HepG2 (cell line): ENCODE data around the gene NBEAL1. TPM values are rescaled to one million over a fixed set of nuclear protein-coding genes. Genes with fewer than 3 reads are reported as not detected.

Experiments used
- ATAC-seq: fragments of 200-7000 bp; cut with Tn5 transposase; 3 replicates; pipeline ENCODE4 v1.9.1; 2020; ENCODE audit warnings: mild to moderate bottlenecking, moderate library complexity
- Bru-seq: library from RNA; stranded (reverse); fragments of 400-500 nt; gene quantifications from one replicate; lab custom pipeline; 2021; lab: Mats Ljungman, UMichigan
- BruChase-seq, 2 experiments: library from RNA; stranded (reverse); fragments of 400-500 nt; gene quantifications; one replicate each; lab custom pipeline; 2021; lab: Mats Ljungman, UMichigan
- BruUV-seq: library from RNA; stranded (reverse); fragments of 400-500 nt; replicated peaks from 2 replicates; lab custom pipeline; 2021; lab: Mats Ljungman, UMichigan
- CTCF ChIA-PET: fragments of 300-600 bp; formaldehyde crosslinking; extraction: SDS; loops from one replicate; lab custom pipeline; 2021; ENCODE audit warnings: low total read pairs, inconsistent platforms, low intra/inter-chr PET ratio; lab: Yijun Ruan, JAX
- POLR2A ChIA-PET: fragments of 350-600 bp; sonication (Branson Sonifier 250); formaldehyde crosslinking; loops from one replicate; lab custom pipeline; 2020; ENCODE audit warnings: antibody characterized with exemption, inconsistent platforms; lab: Yijun Ruan, JAX
- DNase-seq: peaks from one replicate; pipeline ENCODE4 v3.0.0-alpha.2; 2015; ENCODE audit warnings: low spot score
- FAIRE-seq: peaks from 3 replicates; lab custom pipeline; 2011; peaks lifted over from hg19 to GRCh38; lab: Jason Lieb, UNC
- H2AFZ ChIP-seq: one replicate; pipeline ENCODE4 v1.6.1; 2011; ENCODE audit warnings: low read length, inconsistent platforms
- H3K27ac ChIP-seq: fragments of 300-600 bp; 3 replicates; pipeline ENCODE4 v1.8.0; 2011; ENCODE audit warnings: mixed run types, mild to moderate bottlenecking, mixed read lengths, low read length, inconsistent platforms; ENCODE audit not compliant: insufficient read depth; ENCODE audit errors: extremely low read length
- H3K27me3 ChIP-seq, 2 experiments: fragments of 200-600 bp in 1 of 2; 2 replicates in 1 of 2; 3 replicates in 1 of 2; pipeline versions ENCODE4 v1.6.0 to v1.8.0; 2011; ENCODE audit warnings: low read length in 2 of 2, mild to moderate bottlenecking in 2 of 2, moderate library complexity in 2 of 2, inconsistent platforms in 1 of 2; ENCODE audit not compliant: insufficient read depth in 2 of 2, control insufficient read depth in 1 of 2
- H3K36me3 ChIP-seq, 2 experiments: fragments of 200-600 bp in 1 of 2; replicated peaks in 1 of 2; 2 replicates in 1 of 2; 3 replicates in 1 of 2; pipeline versions ENCODE4 v1.5.1 to v1.8.0; 2011; ENCODE audit warnings: low read length in 2 of 2, inconsistent platforms in 1 of 2; ENCODE audit not compliant: insufficient read depth in 2 of 2, control insufficient read depth in 1 of 2
- H3K4me1 ChIP-seq: 2 replicates; pipeline ENCODE4 v1.5.1; 2012; ENCODE audit warnings: low read length, inconsistent platforms; ENCODE audit not compliant: insufficient read depth
- H3K4me2 ChIP-seq: 2 replicates; pipeline ENCODE4 v1.6.0; 2011; ENCODE audit warnings: low read depth, low read length, inconsistent platforms
- H3K4me3 ChIP-seq, 3 experiments: fragments of 200-600 bp in 1 of 3; sonication (generic), shearing (Covaris generic) in 1 of 3; replicated peaks in 1 of 3; 2 replicates each; pipeline ENCODE4 v1.5.1; 2011 to 2016; ENCODE audit warnings: low read length in 3 of 3, inconsistent platforms in 2 of 3, low read depth in 2 of 3, mild to moderate bottlenecking in 2 of 3, control low read depth in 1 of 3, mixed read lengths in 1 of 3; ENCODE audit not compliant: insufficient read depth in 1 of 3
- H3K79me2 ChIP-seq: one replicate; pipeline ENCODE4 v1.6.1; 2011; ENCODE audit warnings: low read length, inconsistent platforms; ENCODE audit not compliant: insufficient read depth
- H3K9ac ChIP-seq: 2 replicates; pipeline ENCODE4 v1.6.0; 2011; ENCODE audit warnings: mild to moderate bottlenecking, low read depth, low read length, inconsistent platforms; ENCODE audit not compliant: insufficient read depth
- H3K9me3 ChIP-seq: 2 replicates; pipeline ENCODE4 v1.5.1; 2012; ENCODE audit warnings: mild to moderate bottlenecking, low read length
- H4K20me1 ChIP-seq: 2 replicates; pipeline ENCODE4 v1.6.0; 2011; ENCODE audit warnings: inconsistent platforms, mild to moderate bottlenecking, low read length, moderate library complexity; ENCODE audit not compliant: insufficient read depth
- FUBP1 ChIP-seq: sonication (generic); formaldehyde crosslinking; IDR thresholded peaks from 2 replicates; pipeline ENCODE4 v1.5.1; 2020; ENCODE audit warnings: missing genetic modification reagents, mild to moderate bottlenecking, borderline replicate concordance
- LRRFIP1 ChIP-seq: sonication (generic); formaldehyde crosslinking; conservative IDR thresholded peaks from 2 replicates; pipeline ENCODE4 v1.4.0; 2020; ENCODE audit warnings: missing genetic modification reagents
- MZF1 ChIP-seq: sonication (generic); formaldehyde crosslinking; IDR thresholded peaks from 2 replicates; pipeline ENCODE4 v1.8.1; 2023; ENCODE audit warnings: mild to moderate bottlenecking, missing genetic modification reagents, borderline replicate concordance
- PCBP2 ChIP-seq: fragments of 200-400 bp; formaldehyde crosslinking; optimal IDR thresholded peaks from 2 replicates; pipeline ENCODE3; 2018; ENCODE audit warnings: low read length, low read depth; ENCODE audit not compliant: poor library complexity, severe bottlenecking
- RAD51 ChIP-seq: fragments of 450-650 bp; IDR thresholded peaks from 2 replicates; pipeline ENCODE4 v1.6.1; 2016; ENCODE audit warnings: borderline replicate concordance
- SYNCRIP ChIP-seq: fragments of 200-400 bp; formaldehyde crosslinking; IDR thresholded peaks from 2 replicates; pipeline ENCODE4 v1.6.1; 2018; ENCODE audit warnings: mild to moderate bottlenecking, low read depth, low read length; ENCODE audit not compliant: insufficient read depth
- YEATS2 ChIP-seq: sonication (generic); formaldehyde crosslinking; IDR thresholded peaks from 2 replicates; pipeline ENCODE4 v1.4.0; 2020; ENCODE audit warnings: missing genetic modification reagents, borderline replicate concordance
- ZFP1 ChIP-seq: IDR thresholded peaks from 2 replicates; pipeline ENCODE4 v1.6.1; 2016
- ZNF12 ChIP-seq: sonication (generic); formaldehyde crosslinking; IDR thresholded peaks from 2 replicates; pipeline ENCODE4 v1.5.0; 2020; ENCODE audit warnings: missing genetic modification reagents
- ZNF382 ChIP-seq: sonication (generic); formaldehyde crosslinking; IDR thresholded peaks from 2 replicates; pipeline ENCODE4 v1.5.0; 2020; ENCODE audit warnings: missing genetic modification reagents, mild to moderate bottlenecking, borderline replicate concordance
- ZNF547 ChIP-seq: sonication (generic); formaldehyde crosslinking; IDR thresholded peaks from 2 replicates; pipeline ENCODE4 v1.5.1; 2020; ENCODE audit warnings: mild to moderate bottlenecking, missing genetic modification reagents
- ZNF570 ChIP-seq: sonication (generic); formaldehyde crosslinking; IDR thresholded peaks from 2 replicates; pipeline ENCODE4 v1.4.0; 2020; ENCODE audit warnings: mild to moderate bottlenecking, missing genetic modification reagents, borderline replicate concordance
- ZNF577 ChIP-seq: sonication (generic); formaldehyde crosslinking; IDR thresholded peaks from 2 replicates; pipeline ENCODE4 v1.4.0; 2020; ENCODE audit warnings: mild to moderate bottlenecking, low read depth, missing genetic modification reagents, borderline replicate concordance
- WGBS: methylation state at CpG from one replicate; pipeline ENCODE4 v1.1.6; 2017; ENCODE audit warnings: low lambda C conversion rate; 5-methylcytosine and 5-hydroxymethylcytosine counted together
- in situ Hi-C: cut with HindIII; loops from 2 replicates; pipeline ENCODE4 v1.10.0; 2017; ENCODE audit warnings: low pct_unique_long_range_greater_than_20kb; ENCODE audit not compliant: extremely low pct_ligation_motif_present
- intact Hi-C: fragments of 100-400 bp; cut with micrococcal nuclease; formaldehyde crosslinking; loops from one replicate; pipeline ENCODE4 v1.10.0; 2022; ENCODE audit not compliant: unreplicated experiment
- long read RNA-seq, 2 experiments: library from RNA in 1 of 2; library from polyadenylated mRNA in 1 of 2; stranded (forward) in 1 of 2; unstranded in 1 of 2; transcript quantifications; one replicate each; pipeline ENCODE4 v2.0.0, GENCODE V29; 2019 to 2022
- polyA minus RNA-seq, 3 experiments: library from RNA; depleted of rRNA, polyadenylated mRNA; stranded (reverse); fragments of >200 nt; gene quantifications; 2 replicates each; pipeline ENCODE4 v1.2.3, GENCODE V29; 2011; ENCODE audit warnings: low replicate concordance in 1 of 3
- polyA plus RNA-seq, 8 experiments: library from polyadenylated mRNA; depleted of rRNA in 3 of 8; stranded (reverse) in 7 of 8; unstranded in 1 of 8; fragments of >200 nt; fragmentation: Illumina TruSeq in 4 of 8; extraction: Trizol in 4 of 8; gene quantifications; 2 replicates each; pipeline versions ENCODE4 v1.2.1 to v1.2.3, GENCODE V29; 2011 to 2016; ENCODE audit warnings: low read depth in 4 of 8, missing spikeins in 1 of 8, mixed read lengths in 1 of 8; ENCODE audit not compliant: insufficient read depth in 1 of 8
- total RNA-seq, 5 experiments: library from RNA; depleted of rRNA; stranded (reverse); fragments of >200 nt; fragmentation: Illumina TruSeq; extraction: Trizol; gene quantifications; 2 replicates each; pipeline ENCODE4 v1.2.3, GENCODE V29; 2016; ENCODE audit warnings: low read depth in 1 of 5

NBEAL1 gene
- total RNA-seq (2016; rRNA removed; fragmentation: Illumina TruSeq; extraction: Trizol) (15.7 and 27.6 TPM in 2 replicates), polyA plus RNA-seq (2011; rRNA removed) (5.9 and 6.4 TPM in 2 replicates), polyA minus RNA-seq (2011; rRNA and poly(A)+ RNA removed; ENCODE audit: low replicate concordance) (11.6 and 19.1 TPM in 2 replicates), Bru-seq, nascent RNA (percentile 64 among the genes with signal in this experiment), BruChase-seq, experiment 1, labeled RNA remaining after a 6-hour chase (percentile 65 among the genes with signal in this experiment), BruChase-seq, experiment 2, labeled RNA remaining after a 2-hour chase (percentile 66 among the genes with signal in this experiment)
- 13.4 and 15.5 TPM in 2 replicates for total RNA-seq (2016; cell fraction: cytosol; rRNA removed; fragmentation: Illumina TruSeq; extraction: Trizol; ENCODE audit: low read depth)
- total RNA-seq (2016; cell fraction: insoluble cytoplasmic fraction; rRNA removed; fragmentation: Illumina TruSeq; extraction: Trizol): 17.2 and 22.8 TPM in 2 replicates
- 7.5 and 10.4 TPM in 2 replicates for total RNA-seq (2016; cell fraction: membrane; rRNA removed; fragmentation: Illumina TruSeq; extraction: Trizol)
- total RNA-seq (2016; cell fraction: nucleus; rRNA removed; fragmentation: Illumina TruSeq; extraction: Trizol): 35.0 and 44.5 TPM in 2 replicates
- 2.5 and 4.2 TPM in 2 replicates for polyA plus RNA-seq (2011; cell fraction: cytosol; rRNA removed)
- polyA plus RNA-seq (2011; cell fraction: nucleus; rRNA removed): 6.1 and 6.4 TPM in 2 replicates
- 7.9 and 9.3 TPM in 2 replicates for polyA plus RNA-seq (2012)
- polyA plus RNA-seq (2016; cell fraction: cytosol; fragmentation: Illumina TruSeq; extraction: Trizol; ENCODE audit: low read depth): 6.0 and 6.1 TPM in 2 replicates
- polyA plus RNA-seq (2016; cell fraction: insoluble cytoplasmic fraction; fragmentation: Illumina TruSeq; extraction: Trizol; ENCODE audit: low read depth): 5.6 and 6.5 TPM in 2 replicates
- 5.2 and 5.9 TPM in 2 replicates for polyA plus RNA-seq (2016; cell fraction: membrane; fragmentation: Illumina TruSeq; extraction: Trizol; ENCODE audit: low read depth)
- polyA plus RNA-seq (2016; cell fraction: nucleus; fragmentation: Illumina TruSeq; extraction: Trizol; ENCODE audit: insufficient read depth, low read depth): 7.0 and 7.9 TPM in 2 replicates
- 16.7 and 25.3 TPM in 2 replicates for polyA minus RNA-seq (2011; cell fraction: cytosol; rRNA and poly(A)+ RNA removed)
- polyA minus RNA-seq (2011; cell fraction: nucleus; rRNA and poly(A)+ RNA removed): 87.0 and 89.1 TPM in 2 replicates
- long read RNA-seq, experiment 1, partial matches to known transcripts: 3 of 3 reads
- long read RNA-seq, experiment 1, other reads (novel, unspliced or antisense): 0 of 3 reads
- long read RNA-seq, experiment 2, partial matches to known transcripts: 0 of 8 reads
- long read RNA-seq, experiment 2, other reads (novel, unspliced or antisense): 7 of 8 reads

- H2AFZ ChIP-seq: peak within 1 kb of the TSS; percentile 91
- no peaks in the 10 kb centered on the region; a peak in 1 of 5 replicates for H3K36me3 ChIP-seq
- H3K4me3 ChIP-seq: peak within 1 kb of the TSS; percentile 63 to 93 (median 90)
- FAIRE-seq (peak; percentile 48), ATAC-seq (peak; percentile 90), DNase-seq (peak; percentile 97)
- WGBS: under 1% methylated on average over 52 of the region's 59 CpGs
- H3K27ac ChIP-seq: peak within 1 kb of the TSS; percentile 84
- intact Hi-C loops: loop anchor here (1.0 to 10.0 kb wide), 4 partner anchors 48 to 380 kb away; partner anchors contain the start of genes FAM117B and WDR12
- H3K9ac ChIP-seq: peak within 1 kb of the TSS; percentile 85
- CTCF ChIA-PET: no interaction called here
- no peaks in the 10 kb centered on the region for H4K20me1 ChIP-seq
- H3K9me3 ChIP-seq: no peaks in the 10 kb centered on the region
- peaks cover 0 to 14% of the 10 kb centered on the region in 2 experiments; a peak in 4 of 5 replicates for H3K27me3 ChIP-seq
- no TSS peak for BruUV-seq
- peak within 1 kb of the TSS; percentile 88 for H3K4me2 ChIP-seq
- POLR2A ChIA-PET: interaction anchor here (0.9 to 1.9 kb wide), 8 partner anchors 11 to 379 kb away, joined by 3 to 12 read pairs (median 4); partner anchors contain the start of genes CARF, CYP20A1 and WDR12
- in situ Hi-C loops: no loop called here
- peaks cover 49% of the 10 kb centered on the region for H3K4me1 ChIP-seq
- H3K79me2 ChIP-seq: peaks cover 40% of the 10 kb centered on the region
- peak; percentile 30; the same call in 1 of the 2 replicates for TF ChIP-seq ZNF12 (CRISPR knock-in tag)
- TF ChIP-seq PCBP2: no peak
- no peak for TF ChIP-seq RAD51
- no peak for TF ChIP-seq ZFP1 (CRISPR knock-in tag)
- peak; percentile 56; the same call in 1 of the 2 replicates for TF ChIP-seq ZNF547 (CRISPR knock-in tag)
- no peak for TF ChIP-seq ZNF577
- TF ChIP-seq SYNCRIP: no peak
- TF ChIP-seq YEATS2 (CRISPR knock-in tag): peak; percentile 81; the same call in 1 of the 2 replicates
- no peak for TF ChIP-seq ZNF570 (CRISPR knock-in tag)
- TF ChIP-seq LRRFIP1: 0 out of 2 replicates have a peak, but pooled peaks have one; percentile 22
- TF ChIP-seq FUBP1 (CRISPR knock-in tag): no peak
- no peak for TF ChIP-seq ZNF382
- no peak; the same call in 1 of the 2 replicates for TF ChIP-seq MZF1 (CRISPR knock-in tag)
Observed at GRCh38 chr2:203014456-203015199, at the start of gene NBEAL1. NBEAL1 (plus strand) TSS chr2:203014875; CDS start chr2:203016385, 1,510 bp downstream.
